Sigmoid colon (tissue), 4 donors: ENCODE measurements around the gene EXOSC2.

ENCODE experiments used
- EP300 ChIP-seq, 4 donors: sonication (generic); formaldehyde crosslinking; IDR thresholded peaks; one replicate each; pipeline ENCODE4 v1.6.1; 2017; ENCODE audit warnings: antibody characterized with exemption in 4 of 4
- POLR2A ChIP-seq, 2 donors: fragments of 450-650 bp; IDR thresholded peaks; one replicate each; pipeline ENCODE4 v1.6.1; 2016; ENCODE audit warnings: antibody characterized with exemption in 2 of 2, mild to moderate bottlenecking in 2 of 2, moderate library complexity in 2 of 2
- POLR2AphosphoS5 ChIP-seq, 4 donors: sonication (generic); formaldehyde crosslinking; IDR thresholded peaks; one replicate each; pipeline ENCODE4 v1.6.1; 2017; ENCODE audit warnings: antibody characterized with exemption in 4 of 4
- TF ChIP-seq, protein P1 (sequence below), 4 experiments: fragments of 450-650 bp in 3 of 4; fragments of 200-600 bp in 1 of 4; IDR thresholded peaks; one replicate each; pipeline ENCODE4 v1.5.1; 2016 to 2019; ENCODE audit warnings: antibody characterized with exemption in 4 of 4, mild to moderate bottlenecking in 3 of 4, moderate library complexity in 2 of 4

DNA sequence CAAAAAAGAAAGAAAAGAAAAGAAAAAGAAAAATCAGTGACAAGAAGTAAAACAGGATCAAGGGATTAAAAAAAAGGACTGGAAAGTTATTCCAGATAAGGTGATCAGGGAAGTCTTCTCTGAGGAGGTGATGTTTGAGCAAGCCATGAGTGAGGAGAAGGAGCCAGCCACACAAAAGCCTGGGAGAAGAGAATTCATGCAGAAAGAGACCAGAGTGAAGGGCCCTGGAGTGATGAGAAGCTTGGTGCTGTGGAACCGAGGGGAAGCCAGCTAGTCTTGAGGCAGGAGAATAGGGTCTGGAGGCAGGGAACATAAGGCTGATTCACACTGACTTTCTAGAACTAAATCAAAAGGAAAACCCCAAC lies 4.0 kb upstream of the EXOSC2 start:
- no peak for TF ChIP-seq EP300 (IDR thresholded peaks at IDR 0.05)
- no peak for TF ChIP-seq POLR2AphosphoS5 (IDR thresholded peaks at IDR 0.05)
- no peak for TF ChIP-seq POLR2A (IDR thresholded peaks at IDR 0.05)
- TF ChIP-seq, protein P1, sequence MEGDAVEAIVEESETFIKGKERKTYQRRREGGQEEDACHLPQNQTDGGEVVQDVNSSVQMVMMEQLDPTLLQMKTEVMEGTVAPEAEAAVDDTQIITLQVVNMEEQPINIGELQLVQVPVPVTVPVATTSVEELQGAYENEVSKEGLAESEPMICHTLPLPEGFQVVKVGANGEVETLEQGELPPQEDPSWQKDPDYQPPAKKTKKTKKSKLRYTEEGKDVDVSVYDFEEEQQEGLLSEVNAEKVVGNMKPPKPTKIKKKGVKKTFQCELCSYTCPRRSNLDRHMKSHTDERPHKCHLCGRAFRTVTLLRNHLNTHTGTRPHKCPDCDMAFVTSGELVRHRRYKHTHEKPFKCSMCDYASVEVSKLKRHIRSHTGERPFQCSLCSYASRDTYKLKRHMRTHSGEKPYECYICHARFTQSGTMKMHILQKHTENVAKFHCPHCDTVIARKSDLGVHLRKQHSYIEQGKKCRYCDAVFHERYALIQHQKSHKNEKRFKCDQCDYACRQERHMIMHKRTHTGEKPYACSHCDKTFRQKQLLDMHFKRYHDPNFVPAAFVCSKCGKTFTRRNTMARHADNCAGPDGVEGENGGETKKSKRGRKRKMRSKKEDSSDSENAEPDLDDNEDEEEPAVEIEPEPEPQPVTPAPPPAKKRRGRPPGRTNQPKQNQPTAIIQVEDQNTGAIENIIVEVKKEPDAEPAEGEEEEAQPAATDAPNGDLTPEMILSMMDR (IDR thresholded peaks at IDR 0.05), result no peak
